ENCODE results near the gene SPARC.

- TF ChIP-seq CTCF (IDR thresholded peaks at IDR 0.05; ENCODE audit: low read length) (no peak), EZH2phosphoT487 (IDR thresholded peaks at IDR 0.05; ENCODE audit: low read length) (no peak)
Measured at GRCh38 chr5:151662805-151663204, 23.9 kb downstream of the SPARC start.
